OCI-LY1 (cell line): ENCODE measurements around the gene AZU1.

Source experiments
- EZH2 ChIP-seq: fragments of 200-600 bp; sonication (generic), shearing (Covaris generic); IDR thresholded peaks from 2 replicates; pipeline ENCODE4 v1.8.0; 2017; ENCODE audit warnings: borderline replicate concordance, mixed run types, mild to moderate bottlenecking, antibody characterized with exemption, low read length, moderate library complexity, mixed read lengths
- TF ChIP-seq, protein P1 (sequence below): fragments of 200-600 bp; sonication (generic), shearing (Covaris generic); IDR thresholded peaks from 2 replicates; pipeline ENCODE4 v1.5.1; 2017; ENCODE audit warnings: mild to moderate bottlenecking, antibody characterized with exemption, low read length, moderate library complexity, mixed read lengths

- TF ChIP-seq, protein P1, sequence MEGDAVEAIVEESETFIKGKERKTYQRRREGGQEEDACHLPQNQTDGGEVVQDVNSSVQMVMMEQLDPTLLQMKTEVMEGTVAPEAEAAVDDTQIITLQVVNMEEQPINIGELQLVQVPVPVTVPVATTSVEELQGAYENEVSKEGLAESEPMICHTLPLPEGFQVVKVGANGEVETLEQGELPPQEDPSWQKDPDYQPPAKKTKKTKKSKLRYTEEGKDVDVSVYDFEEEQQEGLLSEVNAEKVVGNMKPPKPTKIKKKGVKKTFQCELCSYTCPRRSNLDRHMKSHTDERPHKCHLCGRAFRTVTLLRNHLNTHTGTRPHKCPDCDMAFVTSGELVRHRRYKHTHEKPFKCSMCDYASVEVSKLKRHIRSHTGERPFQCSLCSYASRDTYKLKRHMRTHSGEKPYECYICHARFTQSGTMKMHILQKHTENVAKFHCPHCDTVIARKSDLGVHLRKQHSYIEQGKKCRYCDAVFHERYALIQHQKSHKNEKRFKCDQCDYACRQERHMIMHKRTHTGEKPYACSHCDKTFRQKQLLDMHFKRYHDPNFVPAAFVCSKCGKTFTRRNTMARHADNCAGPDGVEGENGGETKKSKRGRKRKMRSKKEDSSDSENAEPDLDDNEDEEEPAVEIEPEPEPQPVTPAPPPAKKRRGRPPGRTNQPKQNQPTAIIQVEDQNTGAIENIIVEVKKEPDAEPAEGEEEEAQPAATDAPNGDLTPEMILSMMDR: no peak
- no peak for TF ChIP-seq EZH2
These were observed 12.4 kb upstream of the AZU1 start for GRCh38 chr19:815079-815774.
